HG02623 (cell line): ENCODE results near the gene BCAR3.
"Not testable (repeated sequence)": the region's sequence is repeated elsewhere in the genome, so short reads cannot be mapped to it uniquely, and the experiment has no call there.

ENCODE experiments used
- ATAC-seq: cut with Tn5 transposase; IDR thresholded peaks from one replicate; pipeline ENCODE4 v1.9.1; 2021; ENCODE audit warnings: moderate library complexity; ENCODE audit not compliant: unreplicated experiment

Gene BCAR3

DNA sequence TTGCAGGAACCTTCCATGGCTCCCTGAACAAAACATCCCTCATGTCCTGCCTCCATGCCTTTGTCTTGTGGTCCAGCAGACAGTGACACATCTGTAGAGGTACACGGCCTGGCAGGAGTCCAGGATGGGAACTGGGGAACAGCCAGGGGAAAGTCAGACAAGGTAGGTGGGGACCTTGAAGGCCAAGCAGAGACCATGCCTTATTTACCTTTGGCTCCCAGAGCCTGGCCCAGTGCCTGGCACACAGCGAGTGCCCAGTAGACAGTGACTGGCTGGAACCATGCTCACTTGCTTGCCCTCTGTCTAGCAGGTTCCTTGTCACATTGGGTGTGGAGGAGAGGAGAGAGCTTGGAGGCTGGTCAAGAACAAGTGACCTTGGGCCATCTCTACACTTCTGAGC, 81.0 kb downstream of the BCAR3 start:
- no peak for ATAC-seq

DNA sequence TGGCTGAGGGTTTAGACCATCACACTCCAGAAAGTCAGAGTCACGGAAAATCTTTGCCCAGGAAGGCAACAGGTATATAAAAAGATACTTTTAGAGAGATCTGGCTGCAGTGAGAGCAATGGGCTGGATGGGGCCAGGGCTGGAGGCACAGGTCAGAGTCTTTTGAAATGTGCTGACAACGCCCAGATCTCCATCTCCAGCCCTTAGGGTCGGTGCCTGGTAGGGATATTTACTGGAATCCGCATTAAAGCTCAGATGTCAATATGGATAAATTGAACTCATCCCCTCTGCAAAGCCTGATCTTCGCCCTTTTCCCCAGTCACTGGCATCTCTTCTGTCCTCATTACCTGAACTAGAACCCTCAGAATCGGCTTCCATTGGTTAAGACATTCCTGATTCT, 82.2 kb downstream of the BCAR3 start:
- ATAC-seq, result no peak

DNA sequence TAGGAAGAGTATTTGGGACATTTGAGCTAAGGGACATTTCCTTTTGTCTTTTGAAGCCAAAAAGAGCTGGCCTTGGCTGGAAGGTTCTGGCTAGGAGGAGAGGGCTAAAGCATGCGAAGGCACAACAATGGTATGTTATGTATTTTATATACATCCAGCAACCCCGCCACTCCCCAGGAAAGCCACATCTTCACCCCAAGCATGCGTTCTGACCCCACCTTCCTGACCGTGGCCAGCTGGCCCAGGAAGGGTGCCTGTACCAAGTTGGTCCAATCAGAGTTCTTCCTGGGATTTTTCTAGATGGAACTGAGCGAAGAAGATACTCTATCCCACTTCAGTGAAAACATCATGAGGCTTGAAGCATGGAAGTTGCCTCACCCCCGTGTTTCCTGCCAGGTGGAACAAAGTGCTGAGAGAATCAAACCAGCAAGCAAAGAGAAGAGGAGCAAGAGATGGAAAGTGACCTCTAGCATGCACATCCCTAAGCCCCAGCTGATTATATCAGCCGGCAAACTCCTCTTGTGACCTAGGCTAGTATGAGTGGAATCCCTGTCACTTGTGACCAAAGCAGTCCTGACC, 82.7 kb downstream of the BCAR3 start:
- no peak for ATAC-seq

DNA sequence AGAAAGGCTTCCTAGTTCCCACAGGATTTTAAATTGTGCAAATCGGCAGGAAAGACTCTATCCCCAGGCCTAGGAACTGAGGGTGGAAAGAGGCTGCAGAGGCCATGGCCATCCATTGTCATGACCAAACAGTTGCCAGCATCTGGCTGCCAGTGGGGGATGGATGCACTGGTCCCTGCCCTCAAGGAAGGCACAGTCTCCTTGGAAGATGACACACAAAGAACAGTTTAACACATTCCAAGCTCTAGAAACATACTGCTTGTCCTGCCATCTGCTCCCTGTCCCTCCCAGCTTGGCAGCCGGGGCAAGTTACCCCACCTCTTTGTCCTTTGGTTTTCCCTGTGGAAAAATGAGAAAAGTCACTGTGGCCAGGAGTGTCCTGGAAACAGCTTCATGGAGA, 83.2 kb downstream of the BCAR3 start:
- no peak for ATAC-seq

DNA sequence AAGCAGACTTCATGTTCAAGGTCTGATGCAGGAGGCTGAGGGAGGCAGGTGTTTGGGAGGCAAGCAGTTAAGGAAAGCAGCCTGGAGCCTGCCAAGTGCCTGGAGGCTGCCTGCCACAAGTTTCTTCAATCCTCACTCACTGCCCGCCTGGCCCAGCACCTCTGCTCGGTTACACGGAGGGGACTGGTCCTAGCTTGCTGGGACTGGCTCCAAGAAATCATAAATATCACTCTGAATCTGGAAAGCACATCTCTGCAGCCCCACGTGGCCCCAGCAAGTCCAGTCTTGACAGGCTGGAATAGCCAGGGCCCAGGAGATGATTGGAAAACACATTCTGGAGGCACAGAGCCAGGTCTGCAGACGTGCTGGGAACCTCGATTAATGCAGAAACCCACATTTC, 83.9 kb downstream of the BCAR3 start:
- no peak for ATAC-seq

DNA sequence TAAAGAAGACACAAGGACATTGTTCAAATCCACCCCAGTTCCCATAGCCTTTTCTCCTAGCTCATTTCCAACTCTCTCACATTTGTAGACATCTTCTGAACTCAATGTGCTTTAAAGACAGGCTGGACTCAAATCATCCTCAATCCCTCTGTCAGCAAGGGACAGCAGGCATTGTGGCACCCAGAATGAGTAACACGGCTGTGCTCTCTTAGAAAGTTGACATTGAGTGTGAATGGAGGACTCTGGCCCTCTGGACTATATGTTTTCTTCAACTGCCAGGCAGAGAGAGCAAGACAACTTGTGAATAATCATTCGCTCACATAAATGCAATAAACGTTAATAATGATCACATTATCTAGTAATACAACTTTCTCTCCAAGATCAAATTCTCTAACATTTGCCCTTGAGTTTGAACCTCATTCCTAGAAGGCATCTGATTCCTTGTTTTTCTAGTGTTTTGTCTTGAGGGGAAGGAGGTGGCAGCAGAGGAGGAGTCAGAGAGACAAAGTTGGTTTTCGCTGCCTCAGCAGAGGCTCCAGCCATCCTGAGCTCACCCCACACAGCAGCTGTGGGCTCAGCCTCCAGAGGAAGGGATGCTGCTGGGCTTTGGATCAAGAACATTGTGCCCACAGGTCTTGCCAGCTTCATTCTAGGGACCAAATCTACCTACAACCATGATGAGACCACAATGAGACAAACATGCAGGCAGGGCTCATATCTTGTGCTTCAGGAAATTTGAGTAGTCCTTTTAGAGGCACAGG, 85.1 kb downstream of the BCAR3 start:
- no peak for ATAC-seq

DNA sequence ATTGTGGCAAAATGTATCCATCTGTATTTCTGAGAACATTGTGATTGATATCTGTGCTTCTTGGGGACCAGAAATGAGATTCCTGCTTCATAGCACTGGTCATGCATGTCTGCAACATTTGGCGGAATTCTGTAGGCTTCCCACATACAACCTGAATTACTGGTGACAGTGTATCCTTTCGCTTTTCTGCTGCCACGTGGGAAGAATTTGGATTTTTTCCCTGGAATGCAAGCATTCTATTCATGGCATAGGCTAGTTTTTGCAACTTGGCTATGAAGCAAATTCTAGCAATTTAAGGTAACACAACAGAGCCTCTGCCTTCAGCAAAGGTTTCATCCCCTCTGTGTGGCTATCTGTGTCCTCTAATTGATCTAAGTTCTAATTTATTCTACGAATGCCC, 85.9 kb downstream of the BCAR3 start:
- ATAC-seq, result no peak

DNA sequence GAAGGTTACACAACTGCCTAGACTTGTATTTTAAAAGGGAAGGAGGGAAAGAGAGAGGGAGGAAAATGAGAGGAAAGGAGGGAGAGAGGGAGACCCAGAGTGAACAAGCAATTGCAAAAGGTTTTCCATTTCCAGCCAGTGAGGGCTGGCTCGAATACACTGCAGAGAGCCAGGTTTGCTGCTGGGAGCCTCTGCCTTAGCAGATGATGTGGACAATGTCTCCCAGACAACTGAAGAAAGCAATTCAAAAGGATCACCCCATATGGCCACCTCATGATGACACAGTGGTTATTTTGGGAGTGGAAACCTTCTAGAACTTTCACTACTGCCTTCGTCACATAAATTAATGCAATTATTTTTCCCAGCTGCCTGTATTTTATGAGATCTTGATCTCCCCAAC, 86.4 kb downstream of the BCAR3 start:
- no peak for ATAC-seq

DNA sequence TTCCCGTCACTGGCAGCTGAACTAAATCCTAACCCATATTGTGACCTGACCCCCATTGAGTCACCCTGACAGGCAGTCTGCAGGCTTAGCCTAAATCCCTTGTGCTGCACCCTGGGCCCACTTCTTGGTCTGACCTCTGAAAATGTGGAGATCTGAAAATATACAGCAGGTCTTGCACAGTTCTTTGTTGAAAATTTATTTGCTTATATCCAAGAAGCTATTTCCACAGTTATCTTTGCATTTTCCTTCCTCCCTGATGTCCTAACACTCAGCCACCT, 87.1 kb downstream of the BCAR3 start:
- no peak for ATAC-seq

DNA sequence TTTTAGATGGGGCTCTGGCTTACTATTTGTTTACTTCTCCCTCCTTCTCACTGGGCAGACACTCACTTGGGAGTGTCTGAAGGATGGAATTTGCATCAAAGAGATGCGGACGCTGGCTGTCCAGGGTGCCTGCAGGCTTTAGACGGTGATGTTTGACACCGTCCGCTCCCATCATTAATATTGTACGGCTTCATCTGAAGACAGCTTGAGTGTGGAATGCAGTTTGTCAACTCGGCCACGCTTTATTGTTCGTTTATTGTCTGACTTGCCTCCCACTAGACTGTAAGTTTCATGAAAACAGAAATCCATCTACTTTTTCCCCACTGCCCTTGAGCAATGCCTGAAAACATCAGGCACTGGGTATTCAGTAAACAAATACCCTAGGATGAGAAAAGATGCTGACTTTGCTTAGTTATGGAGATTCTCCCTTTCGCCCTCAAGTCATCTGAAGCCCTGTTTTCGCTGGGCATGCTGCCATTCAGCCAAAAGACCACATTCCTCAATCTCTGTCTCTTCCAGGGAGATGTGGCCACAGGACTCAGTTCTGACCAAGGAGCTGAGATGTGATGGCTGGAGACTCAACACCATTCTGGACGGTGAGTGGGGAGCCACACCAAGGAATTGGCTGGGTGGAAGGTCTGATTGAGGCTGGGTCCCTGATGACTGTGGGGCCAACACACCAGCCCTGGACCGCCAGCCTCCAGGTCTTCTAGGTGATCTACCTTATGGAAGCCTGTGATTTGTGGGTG, 87.6 kb downstream of the BCAR3 start:
- ATAC-seq, result no peak

DNA sequence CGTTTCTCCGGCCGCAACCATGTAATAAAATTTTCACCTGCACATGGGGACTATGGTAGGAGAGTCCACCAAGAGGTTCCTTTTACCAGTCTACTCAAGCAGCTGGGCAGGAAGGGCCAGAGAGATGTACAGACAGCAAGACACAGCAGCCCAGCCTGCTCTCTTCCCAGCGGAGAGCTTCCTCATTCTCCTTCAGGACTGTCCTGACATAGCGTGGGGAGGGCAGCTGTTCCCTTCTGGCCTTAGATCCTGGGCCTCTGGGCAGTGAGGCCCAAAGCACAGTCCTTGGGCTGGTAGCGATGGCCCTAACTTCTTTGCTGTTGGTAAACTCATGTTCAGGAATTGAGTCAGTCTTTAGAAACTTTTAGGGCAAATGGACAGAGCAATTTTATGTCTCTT, 89.1 kb downstream of the BCAR3 start:
- ATAC-seq, result no peak

DNA sequence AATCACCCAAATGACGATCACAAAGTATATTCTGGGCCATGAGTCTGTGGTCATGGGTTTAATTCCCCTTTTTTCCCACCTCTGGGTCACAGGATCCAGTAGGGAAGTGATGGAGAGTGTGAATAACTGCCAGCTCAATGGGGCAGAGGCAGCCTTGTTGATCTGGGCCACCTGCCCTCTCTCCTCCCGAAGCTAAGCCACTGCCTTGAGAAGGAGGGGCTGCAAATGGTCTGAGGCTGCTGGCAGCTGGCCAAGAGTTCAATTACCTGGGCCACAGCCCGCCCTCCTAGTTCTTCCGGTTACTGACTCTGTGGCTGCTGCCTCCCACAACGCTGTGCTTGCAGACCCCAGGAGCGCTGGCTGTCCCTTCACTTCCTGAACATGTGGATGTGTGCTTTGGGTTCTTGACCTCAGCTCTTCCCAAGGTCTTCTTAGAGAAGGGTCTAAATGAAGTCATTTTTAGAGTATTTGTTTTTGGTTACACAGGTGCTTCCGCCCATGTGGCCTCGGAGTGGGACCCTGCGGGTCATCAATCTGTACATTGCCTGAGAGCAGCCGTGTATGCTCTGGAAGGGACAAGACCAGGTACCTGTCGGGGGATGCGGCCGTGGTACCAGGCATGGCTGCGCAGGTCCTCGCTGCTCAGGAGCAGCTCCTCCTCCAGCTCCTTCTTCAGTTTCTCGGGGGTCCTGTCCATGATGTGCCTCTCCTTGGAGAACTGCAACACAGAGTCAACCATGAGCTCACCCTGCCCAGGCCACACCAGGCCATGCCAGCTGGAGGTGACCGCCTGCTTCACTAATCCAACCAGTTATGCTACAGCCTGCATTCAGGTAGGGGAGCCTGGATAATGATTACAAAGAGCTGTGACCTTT, 89.7 kb downstream of the BCAR3 start:
- ATAC-seq, result peak; percentile 79

DNA sequence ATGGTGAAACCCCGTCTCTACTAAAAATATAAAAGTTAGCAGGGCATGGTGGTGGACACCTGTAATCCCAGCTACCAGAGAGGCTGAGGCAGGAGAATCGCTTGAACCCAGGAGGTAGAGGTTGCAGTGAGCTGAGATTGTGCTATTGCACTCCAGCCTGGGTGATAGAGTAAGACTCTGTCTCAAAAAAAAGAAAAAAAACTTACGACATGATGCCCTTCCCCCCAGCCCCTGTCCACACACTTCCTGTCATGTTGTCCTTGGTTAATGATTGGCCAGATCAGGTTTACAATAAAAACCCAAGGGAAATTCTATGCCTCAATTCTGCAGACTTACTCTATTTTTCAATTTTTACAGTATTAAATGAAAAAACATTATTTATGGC, 90.4 kb downstream of the BCAR3 start:
- not testable (repeated sequence) for ATAC-seq

DNA sequence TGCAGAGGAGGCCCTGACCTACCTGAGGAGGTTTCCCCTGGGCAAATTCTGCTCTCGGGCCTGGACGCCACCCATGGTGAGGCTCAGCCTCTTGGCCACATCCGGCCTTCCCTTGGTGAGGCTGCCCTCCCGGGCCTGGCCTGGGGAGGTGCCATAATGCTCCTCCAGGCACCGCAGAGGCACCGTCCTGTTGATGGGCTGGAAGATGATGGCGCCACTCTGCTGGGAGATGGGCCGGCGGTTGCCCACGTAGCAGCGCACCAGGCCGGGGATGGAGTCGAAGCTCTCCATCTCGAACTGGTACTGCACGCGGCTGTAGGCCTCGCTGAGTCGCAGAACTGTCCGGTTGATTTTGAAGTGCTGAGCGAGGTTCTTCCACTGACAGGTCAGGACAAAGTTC, 92.7 kb downstream of the BCAR3 start:
- ATAC-seq, result no peak

DNA sequence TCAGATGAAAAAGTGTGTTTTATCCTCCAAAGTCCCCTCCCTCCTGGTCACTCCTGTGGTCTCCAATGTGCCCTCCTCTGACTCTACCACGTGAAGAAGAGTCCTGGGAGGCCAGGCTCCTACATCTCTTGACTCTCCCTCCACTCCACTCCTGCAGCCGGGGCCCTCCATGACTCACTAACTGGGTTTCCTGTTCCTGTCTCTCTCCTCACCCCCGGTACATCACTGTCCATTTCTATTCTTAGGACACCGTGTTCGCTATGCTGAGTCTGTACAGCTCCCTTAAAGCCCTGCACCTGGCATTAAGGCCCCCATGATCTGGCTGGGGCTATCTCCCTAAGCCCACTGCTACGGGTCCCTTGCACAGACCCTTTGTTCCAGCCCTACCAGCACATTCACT, 93.4 kb downstream of the BCAR3 start:
- ATAC-seq, result no peak

DNA sequence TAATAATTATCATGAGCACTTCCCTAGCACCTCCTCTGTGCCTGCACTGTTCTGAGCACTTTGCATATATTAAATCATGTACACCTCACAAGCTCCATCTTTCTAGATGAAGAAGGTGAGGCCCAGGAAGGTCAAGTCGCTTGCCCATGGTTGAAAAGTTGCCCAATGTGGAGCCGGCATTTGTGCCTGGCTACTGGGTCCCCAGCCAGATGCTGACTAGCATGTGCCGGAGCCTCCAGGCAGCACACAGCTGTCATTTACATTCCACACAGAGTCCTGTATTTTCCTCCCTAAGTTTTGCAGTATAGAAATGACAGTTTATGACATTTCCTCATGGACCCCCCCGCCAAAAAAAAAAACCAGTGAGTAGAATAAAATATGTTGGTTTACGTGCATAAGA, 94.3 kb downstream of the BCAR3 start:
- ATAC-seq, result no peak

DNA sequence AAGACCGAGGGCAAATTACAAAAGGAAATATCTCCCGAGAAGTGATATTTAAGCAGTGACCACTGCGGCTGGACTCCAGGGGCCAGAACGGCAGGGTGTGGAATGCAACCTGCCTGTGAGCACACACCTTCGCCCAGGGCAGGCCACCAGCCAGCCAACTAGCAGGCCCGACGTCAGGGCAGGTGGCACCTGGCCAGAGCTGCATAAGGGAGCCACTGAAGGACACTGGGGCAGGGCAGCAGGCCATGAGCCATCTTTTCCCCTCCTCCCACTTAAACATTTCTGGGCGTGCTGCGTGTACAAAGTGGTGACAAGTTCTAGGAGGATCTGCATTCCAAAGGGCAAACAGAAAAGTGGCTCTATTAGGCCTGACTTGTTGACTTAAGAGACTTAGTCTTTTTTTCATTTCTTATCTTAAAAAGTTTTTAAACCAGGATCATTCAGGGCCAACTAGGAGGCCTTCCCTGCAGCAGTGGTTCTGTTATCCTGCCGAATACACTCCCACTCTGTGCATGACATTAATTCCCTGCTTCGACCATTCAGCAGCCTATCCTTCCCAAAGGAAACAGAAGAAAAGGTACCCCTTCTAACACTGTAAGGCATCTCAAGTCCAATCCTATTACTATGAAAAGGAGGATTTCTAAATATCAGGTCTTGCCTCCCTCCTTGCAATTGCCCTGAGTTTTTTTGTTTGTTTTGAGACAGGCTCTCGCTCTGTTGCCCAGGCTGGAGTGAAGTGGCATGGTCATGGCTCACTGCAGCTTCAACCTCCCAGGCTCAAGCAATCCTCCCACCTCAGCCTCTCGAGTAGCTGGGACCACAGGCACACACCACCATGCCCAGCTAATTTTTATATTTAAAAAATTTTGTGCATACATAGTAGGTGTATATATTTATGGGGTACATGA, 96.3 kb downstream of the BCAR3 start:
- ATAC-seq, result no peak

DNA sequence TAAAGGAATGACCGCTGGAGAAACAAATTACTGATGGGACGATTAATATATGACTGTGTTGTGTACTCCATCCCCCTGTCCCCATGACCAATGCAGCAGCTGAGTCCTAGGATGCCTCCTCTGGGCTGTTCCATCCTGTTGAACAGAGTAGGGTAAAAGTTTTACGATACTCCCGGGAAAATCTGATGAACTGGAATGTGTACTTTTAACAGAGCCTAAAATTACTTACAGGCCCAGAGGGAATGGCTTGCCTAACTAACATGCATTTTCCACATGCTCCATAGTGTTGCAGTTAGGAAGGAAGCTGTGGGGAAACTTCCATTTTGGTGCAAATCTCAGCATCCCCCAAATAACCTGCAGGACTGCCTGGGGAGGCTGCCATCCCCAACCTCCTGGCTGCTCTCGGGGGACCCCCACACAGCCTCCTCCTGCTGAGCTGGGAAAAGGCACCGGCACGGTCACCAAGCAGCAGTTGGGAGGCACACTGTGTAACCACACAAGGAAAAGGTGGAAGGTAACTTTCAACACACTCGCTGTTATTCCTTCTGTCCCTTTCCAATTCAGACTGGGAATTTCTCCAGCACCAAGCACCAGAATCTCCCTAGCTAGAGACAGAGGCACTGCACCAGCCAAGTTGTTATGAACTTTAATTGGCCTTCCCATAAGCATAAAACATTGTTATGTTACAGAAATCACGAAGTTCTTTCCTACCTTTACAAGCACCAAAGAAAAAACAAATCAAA, 97.2 kb downstream of the BCAR3 start:
- no peak for ATAC-seq

DNA sequence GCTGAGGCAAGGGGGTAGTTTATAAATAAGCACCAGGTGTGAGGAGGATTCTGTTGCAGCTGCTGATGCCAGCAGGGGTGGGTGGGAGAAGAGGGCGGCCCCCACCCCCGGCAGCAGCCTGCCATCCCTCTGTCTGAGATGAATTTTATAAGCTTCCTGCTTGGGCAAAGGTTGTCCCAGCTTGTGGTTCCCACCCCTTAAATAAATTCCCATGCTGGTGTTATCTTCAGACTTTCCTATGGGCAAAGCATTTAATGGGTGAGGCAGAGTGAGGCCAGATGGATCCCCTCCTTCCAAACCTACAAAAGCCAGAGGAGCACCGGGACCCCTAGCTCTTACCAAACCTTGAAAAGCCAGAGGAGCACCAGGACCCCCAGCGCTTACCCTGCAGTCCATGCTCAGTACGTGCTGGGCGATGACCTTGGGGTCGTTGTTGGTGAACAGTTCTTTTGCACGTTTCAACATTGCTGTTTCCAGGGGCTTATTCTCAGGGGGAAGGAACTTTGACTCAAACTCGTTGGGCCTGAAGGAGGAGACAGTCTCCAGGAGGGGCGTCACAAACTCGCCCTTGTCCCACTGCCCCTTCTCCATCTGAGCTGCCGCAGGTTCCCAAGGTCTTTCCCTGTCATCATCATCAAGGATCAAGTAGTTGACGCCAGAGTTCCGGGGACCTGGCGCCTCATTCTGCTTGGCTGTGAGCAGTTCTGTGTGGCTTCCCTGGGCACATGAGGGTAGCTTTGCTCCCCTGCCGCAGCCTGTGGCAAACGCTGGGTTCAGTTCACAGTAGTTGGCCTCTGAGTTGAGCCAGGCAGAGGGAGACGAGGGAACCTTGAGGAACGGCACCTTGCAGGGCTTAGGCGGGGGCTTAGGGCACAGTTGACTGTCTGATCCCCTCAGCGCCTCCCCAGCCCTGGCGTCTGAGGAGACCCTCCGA, 99.5 kb downstream of the BCAR3 start:
- ATAC-seq, result no peak
